Neuron (in vitro differentiated cells): ENCODE data around the gene MS4A15.

Experiments used
- H2AFZ ChIP-seq: one replicate; pipeline ENCODE4 v1.6.1; 2013; ENCODE audit warnings: low read depth, mild to moderate bottlenecking, inconsistent platforms, low read length, moderate library complexity
- H3K27me3 ChIP-seq: one replicate; pipeline ENCODE4 v1.6.1; 2013; ENCODE audit warnings: low read length; ENCODE audit not compliant: insufficient read depth
- H3K36me3 ChIP-seq: one replicate; pipeline ENCODE4 v1.6.1; 2013; ENCODE audit warnings: low read length; ENCODE audit not compliant: insufficient read depth
- H3K4me1 ChIP-seq: one replicate; pipeline ENCODE4 v1.6.1; 2013; ENCODE audit warnings: low read length; ENCODE audit not compliant: insufficient read depth
- H3K4me3 ChIP-seq: 2 replicates; pipeline ENCODE4 v1.5.1; 2013; ENCODE audit warnings: mild to moderate bottlenecking, low read length, moderate library complexity
- H3K9me3 ChIP-seq: one replicate; pipeline ENCODE4 v1.6.1; 2013; ENCODE audit warnings: low read length

Gene MS4A15

GRCh38 chr11:60785806-60786361 lies 29.2 kb downstream of the MS4A15 start:
- H3K4me3 ChIP-seq = no peak overlapping the region
- no peaks in the 10 kb centered on the region for H3K9me3 ChIP-seq
- H3K4me1 ChIP-seq = peaks cover 12% of the 10 kb centered on the region
- no peak overlapping the region for H2AFZ ChIP-seq
- no peaks in the 10 kb centered on the region for H3K27me3 ChIP-seq
- no peaks in the 10 kb centered on the region for H3K36me3 ChIP-seq

- Histone ChIP-seq H3K9me3 (peaks cover 2% of the 10 kb centered on the region), H3K27me3 (no peaks in the 10 kb centered on the region), H3K4me1 (peaks cover 12% of the 10 kb centered on the region), H3K36me3 (no peaks in the 10 kb centered on the region), H3K4me3 (no peak overlapping the region), H2AFZ (no peak overlapping the region)
These were observed 30.3 kb downstream of the MS4A15 start for GRCh38 chr11:60786811-60787567.

GRCh38 chr11:60788401-60789125 lies 31.9 kb downstream of the MS4A15 start:
- H3K36me3 ChIP-seq = no peaks in the 10 kb centered on the region
- no peak overlapping the region for H3K4me3 ChIP-seq
- no peak overlapping the region for H2AFZ ChIP-seq
- H3K27me3 ChIP-seq = peaks cover 4% of the 10 kb centered on the region
- peaks cover 5% of the 10 kb centered on the region for H3K9me3 ChIP-seq
- H3K4me1 ChIP-seq = peaks cover 12% of the 10 kb centered on the region

- H3K4me3 ChIP-seq = no peak overlapping the region
- H2AFZ ChIP-seq = no peak overlapping the region
- H3K36me3 ChIP-seq = no peaks in the 10 kb centered on the region
- H3K9me3 ChIP-seq = peaks cover 5% of the 10 kb centered on the region
- H3K4me1 ChIP-seq = peaks cover 11% of the 10 kb centered on the region
- H3K27me3 ChIP-seq = peaks cover 4% of the 10 kb centered on the region
These were observed 34.1 kb downstream of the MS4A15 start for GRCh38 chr11:60790726-60791125.

GRCh38 chr11:60791153-60791933 lies 34.7 kb downstream of the MS4A15 start:
- Histone ChIP-seq H2AFZ (no peak overlapping the region), H3K9me3 (peaks cover 5% of the 10 kb centered on the region), H3K27me3 (peaks cover 4% of the 10 kb centered on the region), H3K4me3 (no peak overlapping the region), H3K36me3 (no peaks in the 10 kb centered on the region), H3K4me1 (peaks cover 6% of the 10 kb centered on the region)

GRCh38 chr11:60792521-60792920 lies 35.9 kb downstream of the MS4A15 start:
- no peak overlapping the region for H3K4me3 ChIP-seq
- H3K4me1 ChIP-seq = no peaks in the 10 kb centered on the region
- H2AFZ ChIP-seq = no peak overlapping the region
- peaks cover 5% of the 10 kb centered on the region for H3K9me3 ChIP-seq
- H3K36me3 ChIP-seq = no peaks in the 10 kb centered on the region
- H3K27me3 ChIP-seq = peaks cover 4% of the 10 kb centered on the region

GRCh38 chr11:60795291-60795690 lies 38.6 kb downstream of the MS4A15 start:
- H3K4me3 ChIP-seq = no peak overlapping the region
- H3K27me3 ChIP-seq = peaks cover 4% of the 10 kb centered on the region
- H2AFZ ChIP-seq = no peak overlapping the region
- no peaks in the 10 kb centered on the region for H3K4me1 ChIP-seq
- H3K36me3 ChIP-seq = no peaks in the 10 kb centered on the region
- peaks cover 5% of the 10 kb centered on the region for H3K9me3 ChIP-seq

GRCh38 chr11:60797846-60798630 lies 41.4 kb downstream of the MS4A15 start:
- H3K36me3 ChIP-seq = no peaks in the 10 kb centered on the region
- no peak overlapping the region for H2AFZ ChIP-seq
- no peaks in the 10 kb centered on the region for H3K27me3 ChIP-seq
- no peak overlapping the region for H3K4me3 ChIP-seq
- H3K4me1 ChIP-seq = no peaks in the 10 kb centered on the region
- no peaks in the 10 kb centered on the region for H3K9me3 ChIP-seq

GRCh38 chr11:60798631-60799030 lies 42.0 kb downstream of the MS4A15 start:
- Histone ChIP-seq H3K9me3 (no peaks in the 10 kb centered on the region), H3K27me3 (no peaks in the 10 kb centered on the region), H3K4me3 (no peak overlapping the region), H3K4me1 (no peaks in the 10 kb centered on the region), H2AFZ (no peak overlapping the region), H3K36me3 (no peaks in the 10 kb centered on the region)

- no peak overlapping the region for H2AFZ ChIP-seq
- H3K36me3 ChIP-seq = no peaks in the 10 kb centered on the region
- H3K4me3 ChIP-seq = no peak overlapping the region
- no peaks in the 10 kb centered on the region for H3K27me3 ChIP-seq
- no peaks in the 10 kb centered on the region for H3K4me1 ChIP-seq
- H3K9me3 ChIP-seq = no peaks in the 10 kb centered on the region
These were observed 44.5 kb downstream of the MS4A15 start for GRCh38 chr11:60801194-60801593.

GRCh38 chr11:60803273-60803936 lies 46.7 kb downstream of the MS4A15 start:
- no peaks in the 10 kb centered on the region for H3K4me1 ChIP-seq
- no peaks in the 10 kb centered on the region for H3K36me3 ChIP-seq
- H3K27me3 ChIP-seq = no peaks in the 10 kb centered on the region
- H3K9me3 ChIP-seq = no peaks in the 10 kb centered on the region
- H2AFZ ChIP-seq = no peak overlapping the region
- no peak overlapping the region for H3K4me3 ChIP-seq

GRCh38 chr11:60809249-60809648 lies 52.6 kb downstream of the MS4A15 start:
- Histone ChIP-seq H2AFZ (no peak overlapping the region), H3K9me3 (no peaks in the 10 kb centered on the region), H3K4me3 (no peak overlapping the region), H3K4me1 (no peaks in the 10 kb centered on the region), H3K27me3 (no peaks in the 10 kb centered on the region), H3K36me3 (no peaks in the 10 kb centered on the region)
